ENCODE results near the gene PDE1C.
"Not testable (repeated sequence)": the region's sequence is repeated elsewhere in the genome, so short reads cannot be mapped to it uniquely, and the experiment has no call there.

PDE1C gene

GRCh38 chr7:31887006-31887405 is 183.2 kb downstream of the PDE1C start:
- DNase-seq: no peak

- no peak for DNase-seq
Measured at GRCh38 chr7:31885171-31885570, 185.0 kb downstream of the PDE1C start.

DNA sequence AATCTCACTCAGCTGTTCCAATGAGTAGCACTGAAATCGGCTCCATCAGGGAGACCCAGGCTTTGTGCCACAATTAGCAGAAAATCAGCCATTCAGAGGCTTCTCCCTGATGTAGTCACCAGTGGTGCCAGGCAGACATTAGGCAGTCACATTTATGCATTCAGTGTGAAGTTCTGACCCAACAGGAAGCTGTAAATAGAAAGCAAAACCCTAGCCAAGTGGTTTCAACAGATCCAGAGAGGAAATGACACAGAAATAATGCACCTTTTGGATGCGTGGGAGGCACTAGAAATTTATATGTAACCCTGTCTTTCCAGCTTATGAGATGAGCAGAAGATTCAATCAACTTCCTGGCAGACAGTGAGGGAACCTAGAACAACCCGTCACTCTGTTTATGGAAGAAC is 186.4 kb downstream of the PDE1C start:
- no peak for DNase-seq

- DNase-seq: no peak
Measured at GRCh38 chr7:31882187-31882586, 188.0 kb downstream of the PDE1C start.

DNA sequence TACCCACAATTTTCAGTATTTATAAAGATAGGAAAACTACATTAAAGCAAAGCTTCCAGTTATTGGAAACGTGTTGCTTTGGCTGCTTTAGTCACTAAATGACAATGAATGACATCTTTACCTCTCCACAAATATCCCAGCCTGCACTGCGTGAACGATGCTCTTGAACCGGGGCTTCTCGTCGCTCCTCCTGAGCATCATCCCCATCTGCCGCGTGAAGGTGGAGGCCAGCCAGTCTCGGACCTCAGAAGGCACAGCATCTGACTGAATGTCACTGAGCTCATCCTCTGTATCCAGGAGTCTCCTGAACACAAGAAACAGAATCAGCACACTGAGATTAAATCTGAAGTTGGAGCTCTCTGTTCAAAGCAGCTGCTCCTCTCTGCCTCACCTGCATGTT is 191.3 kb downstream of the PDE1C start:
- DNase-seq: no peak

DNA sequence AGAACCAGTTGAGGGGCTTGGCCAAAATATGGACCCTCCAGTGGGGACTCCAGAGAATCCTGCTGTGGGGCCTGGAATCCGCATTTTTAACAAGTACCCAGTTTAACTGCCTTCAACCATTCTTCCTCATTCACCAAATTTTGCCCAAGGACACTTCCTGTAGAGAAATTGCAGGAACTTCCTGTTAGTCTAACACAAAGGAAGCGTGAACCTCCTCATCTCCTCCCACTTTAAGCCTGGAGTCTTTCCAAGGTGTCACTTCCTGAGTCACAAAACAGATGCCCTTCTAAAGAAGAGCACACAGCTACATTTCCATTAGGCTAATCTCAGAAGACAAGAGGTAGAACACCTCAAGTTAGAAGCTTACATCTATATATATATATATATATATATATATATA is 194.8 kb downstream of the PDE1C start:
- DNase-seq: no peak

DNA sequence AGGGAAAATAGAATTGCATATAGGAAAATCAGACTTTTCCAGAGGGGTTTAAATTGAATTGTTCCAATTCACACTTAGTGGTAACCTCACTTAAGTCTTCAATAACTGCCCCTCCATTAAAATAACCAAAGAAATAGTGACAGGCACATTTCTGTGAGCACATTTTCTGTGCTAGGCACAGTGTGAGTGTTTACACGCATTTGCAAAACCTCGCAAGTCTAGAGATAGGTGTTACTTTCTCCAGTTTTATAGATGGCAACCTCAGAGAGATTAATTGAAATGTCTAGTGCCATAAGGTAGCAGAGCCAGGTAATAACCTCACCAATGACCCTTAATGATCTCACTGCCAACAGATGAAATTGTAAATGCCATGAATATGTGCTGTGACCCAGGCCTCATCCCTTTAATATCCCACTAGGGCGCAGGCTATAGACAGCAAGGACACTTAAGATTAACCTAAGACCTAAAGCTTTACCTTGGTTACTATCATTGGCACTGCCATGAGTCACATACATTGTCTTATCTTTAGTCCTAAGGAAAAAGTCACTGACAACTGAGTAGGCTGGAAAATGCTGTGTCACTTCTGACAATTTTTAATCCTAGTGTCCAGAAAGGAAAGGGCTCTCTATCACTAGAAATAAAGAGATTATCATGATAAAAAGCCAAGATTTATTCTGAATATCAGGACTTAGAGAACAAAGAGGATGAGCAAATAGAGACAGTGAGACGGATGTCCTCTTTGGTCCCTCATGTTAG is 195.4 kb downstream of the PDE1C start:
- no peak for DNase-seq

- no peak for DNase-seq
Measured at GRCh38 chr7:31873816-31874597, 196.2 kb downstream of the PDE1C start.

- no peak for DNase-seq
Measured at GRCh38 chr7:31872545-31873370, 197.4 kb downstream of the PDE1C start.

DNA sequence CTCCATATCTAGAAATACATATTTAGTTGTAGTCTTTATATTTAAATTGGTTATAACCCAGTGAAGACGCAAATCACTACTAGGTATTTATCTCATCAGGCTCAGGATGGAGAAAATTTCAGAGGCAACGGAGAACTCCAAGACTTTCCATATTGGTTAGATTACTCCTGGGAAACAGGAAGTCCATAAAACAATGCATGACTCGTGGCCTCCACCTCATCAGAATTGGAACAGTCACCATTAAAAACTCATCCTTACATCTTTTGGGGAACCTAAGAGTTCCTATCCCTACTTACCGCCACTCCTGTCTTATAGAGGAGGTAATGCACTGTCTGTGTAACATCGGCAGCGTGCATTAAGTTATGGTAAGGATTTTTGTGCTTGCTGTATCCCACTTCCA is 205.6 kb downstream of the PDE1C start:
- DNase-seq: no peak

GRCh38 chr7:31860925-31861324 is 209.3 kb downstream of the PDE1C start:
- no peak for DNase-seq

DNA sequence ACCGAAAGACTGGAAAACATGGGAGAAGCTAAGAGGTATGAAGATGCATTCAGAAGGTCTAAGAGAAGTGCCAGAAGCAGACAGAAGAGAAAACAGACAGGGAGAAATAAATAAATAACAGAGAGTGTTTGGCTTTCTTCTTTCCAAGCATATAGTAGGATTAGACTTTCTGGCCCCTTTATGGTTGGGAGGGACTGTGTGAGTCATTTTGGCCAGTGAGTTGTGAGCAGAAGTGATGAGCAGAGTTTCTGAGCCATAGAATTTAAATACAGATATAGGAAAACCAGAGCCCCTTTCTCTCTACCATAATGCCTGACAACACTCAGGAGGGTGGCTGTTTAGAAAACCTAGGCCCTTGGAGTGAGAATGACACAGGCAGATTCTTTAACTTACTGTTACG is 212.2 kb downstream of the PDE1C start:
- no peak for DNase-seq

DNA sequence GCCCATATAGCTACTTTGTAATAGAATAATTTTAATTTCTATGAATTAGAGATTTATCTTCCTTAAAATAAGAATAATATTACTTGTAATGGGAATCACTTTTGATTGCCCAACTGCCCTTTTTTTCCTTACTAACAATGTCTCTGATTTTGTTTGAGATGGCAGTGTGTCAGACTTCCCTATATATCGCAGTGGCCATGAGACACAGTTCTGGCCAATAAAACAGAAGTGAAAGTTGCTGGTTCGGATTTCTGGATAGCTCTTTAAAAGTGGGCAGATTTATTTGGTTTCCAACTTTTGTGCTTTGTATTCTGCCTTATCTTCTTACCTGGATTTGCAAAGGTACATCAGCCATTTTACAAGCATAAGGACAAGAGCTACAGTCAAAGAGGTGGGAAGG is 213.0 kb downstream of the PDE1C start:
- DNase-seq: no peak

DNA sequence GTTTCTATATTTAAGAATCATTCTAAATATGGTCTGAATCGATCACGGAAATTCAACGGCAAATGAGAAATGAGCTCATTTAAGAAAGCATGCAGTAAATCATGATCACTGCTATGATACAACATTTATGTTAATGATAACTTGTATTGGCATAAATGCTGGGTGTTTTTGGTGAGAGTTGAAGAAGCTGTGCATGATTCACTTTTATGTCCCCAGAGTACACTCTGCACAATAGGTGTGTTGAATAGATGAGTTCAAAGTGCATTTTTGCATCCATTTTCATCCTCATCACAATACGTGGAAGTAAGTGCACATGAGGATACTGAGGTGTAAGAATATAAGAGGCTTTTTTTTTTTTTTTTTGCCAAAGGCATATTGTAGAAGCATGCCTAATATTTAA is 213.9 kb downstream of the PDE1C start:
- no peak for DNase-seq

GRCh38 chr7:31855530-31855929 is 214.7 kb downstream of the PDE1C start:
- DNase-seq: no peak

DNA sequence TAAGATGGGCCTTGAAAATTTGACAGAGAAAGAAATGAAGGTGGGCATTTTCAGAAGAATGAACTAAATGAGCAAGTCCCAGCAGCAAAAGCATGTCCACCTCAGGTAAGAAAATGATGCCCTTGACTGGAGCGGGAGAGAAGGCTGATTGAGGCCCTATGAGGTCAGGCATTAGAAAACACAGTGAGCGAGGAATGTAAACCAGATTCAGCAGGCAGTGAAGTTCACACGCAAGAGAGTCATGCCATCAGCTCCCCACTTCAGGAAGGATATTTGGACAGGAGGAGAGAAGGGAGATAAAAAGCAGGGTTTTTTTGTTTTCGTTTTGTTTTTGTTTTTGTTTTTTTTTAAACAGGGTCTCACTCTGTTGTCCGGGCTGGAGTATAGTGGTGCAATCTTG is 216.8 kb downstream of the PDE1C start:
- no peak for DNase-seq

GRCh38 chr7:31852462-31852861 is 217.7 kb downstream of the PDE1C start:
- no peak for DNase-seq

- no peak for DNase-seq
Measured at GRCh38 chr7:31851119-31851518, 219.1 kb downstream of the PDE1C start.

- DNase-seq: no peak
Measured at GRCh38 chr7:31850601-31851000, 219.6 kb downstream of the PDE1C start.

GRCh38 chr7:31850066-31850465 is 220.1 kb downstream of the PDE1C start:
- no peak for DNase-seq

DNA sequence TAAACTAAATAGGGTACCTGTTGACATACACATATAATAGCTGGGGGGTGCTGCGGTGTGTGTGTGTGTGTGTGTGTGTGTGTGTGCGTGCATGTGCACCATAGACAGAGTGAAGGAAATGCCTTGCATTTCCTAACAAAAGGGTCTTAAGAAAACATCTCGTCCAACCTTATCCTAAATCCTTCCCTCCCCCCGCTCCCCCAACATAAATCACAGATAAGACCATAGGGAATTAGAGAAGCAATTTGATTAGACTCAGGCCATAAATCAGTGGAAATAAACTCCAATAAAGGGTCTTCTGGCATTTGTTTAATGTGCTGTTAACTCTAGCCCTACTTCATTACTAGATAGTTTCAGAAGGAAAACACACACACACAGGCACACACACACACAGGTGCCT is 234.7 kb downstream of the PDE1C start:
- no peak for DNase-seq

DNA sequence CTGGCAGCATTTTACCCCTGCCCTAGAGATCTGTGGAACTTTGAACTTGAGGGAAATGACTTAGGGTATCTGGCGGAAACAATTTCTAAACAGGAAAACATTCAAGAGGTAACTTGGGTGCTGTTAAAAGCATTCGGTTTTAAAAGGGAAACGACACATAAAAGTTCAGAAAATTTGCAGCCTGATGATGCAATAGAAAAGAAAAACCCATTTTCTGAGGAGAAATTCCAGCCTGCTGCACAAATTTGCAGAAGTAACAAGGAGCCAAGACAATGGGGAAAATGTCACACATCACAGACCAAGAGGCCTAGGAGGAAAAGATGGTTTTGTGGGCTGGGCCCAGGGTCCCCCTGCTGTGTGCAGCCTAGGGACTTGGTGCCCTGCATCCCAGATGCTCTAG is 236.6 kb downstream of the PDE1C start:
- DNase-seq: not testable (repeated sequence)

DNA sequence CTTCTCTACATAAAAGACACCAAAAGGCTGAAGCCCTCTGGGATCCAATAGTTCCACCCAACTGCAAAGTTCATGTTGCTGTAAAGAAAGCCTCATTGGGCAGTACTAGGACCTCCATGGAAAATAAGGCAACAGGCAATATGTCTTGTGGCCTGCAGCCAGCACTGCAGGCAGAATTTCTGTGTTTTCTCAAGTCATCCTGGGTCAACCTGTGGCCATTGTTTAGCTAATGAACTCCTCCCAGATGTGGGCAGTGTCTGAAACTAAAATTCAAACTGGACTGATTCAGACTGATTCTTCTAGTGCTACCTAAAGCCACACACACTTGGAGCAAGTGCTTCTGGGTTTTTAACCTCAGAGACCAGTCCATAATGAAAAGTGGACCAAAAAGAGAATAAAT is 241.7 kb downstream of the PDE1C start:
- no peak for DNase-seq

GRCh38 chr7:31825576-31825975 is 244.6 kb downstream of the PDE1C start:
- DNase-seq: no peak

All from amniotic stem cell (primary cell).